K562 (cell line): ENCODE data around the gene TCAP. TPM values are rescaled to one million over a fixed set of nuclear protein-coding genes. Genes with fewer than 3 reads are reported as not detected.

ENCODE experiments used
- DNMT1 ChIP-seq: fragments of 450-650 bp; IDR thresholded peaks from 2 replicates; pipeline ENCODE4 v1.6.1; 2016; ENCODE audit warnings: antibody characterized with exemption, mild to moderate bottlenecking
- KLF1 ChIP-seq: fragments of 450-650 bp; IDR thresholded peaks from 2 replicates; pipeline ENCODE4 v1.6.1; 2016; ENCODE audit warnings: missing genetic modification characterization, missing compliant biosample characterization
- MEIS2 ChIP-seq: fragments of 450-650 bp; IDR thresholded peaks from 2 replicates; pipeline ENCODE4 v1.6.1; 2014; ENCODE audit warnings: mild to moderate bottlenecking; ENCODE audit not compliant: partially characterized antibody
- NCOA2 ChIP-seq, 2 experiments: fragments of 450-650 bp; IDR thresholded peaks; 2 replicates each; pipeline ENCODE4 v1.6.1; 2018; ENCODE audit warnings: mild to moderate bottlenecking in 2 of 2, moderate library complexity in 1 of 2; ENCODE audit not compliant: partially characterized antibody in 2 of 2
- SRSF3 ChIP-seq: fragments of 200-400 bp; formaldehyde crosslinking; IDR thresholded peaks from 2 replicates; pipeline ENCODE4 v1.6.1; 2016; ENCODE audit warnings: mild to moderate bottlenecking, low read length, moderate library complexity; ENCODE audit not compliant: insufficient read depth
- ZKSCAN8 ChIP-seq: fragments of 200-800 bp; sonication (Bioruptor generic); IDR thresholded peaks from 2 replicates; pipeline ENCODE4 v1.6.1; 2016; ENCODE audit warnings: missing genetic modification characterization, missing compliant biosample characterization
- ZNF436 ChIP-seq: fragments of 250-450, 450-650 bp; sonication (Bioruptor Pico); formaldehyde crosslinking; IDR thresholded peaks from 2 replicates; pipeline ENCODE4 v1.7.0; 2020; ENCODE audit warnings: mild to moderate bottlenecking
- polyA plus RNA-seq, 8 experiments: library from polyadenylated mRNA; depleted of rRNA in 4 of 8; stranded (reverse) in 5 of 8; unstranded in 3 of 8; fragments of >200 nt; fragmentation: Nextera tagmentation in 2 of 8; fragmentation: Illumina TruSeq in 1 of 8; extraction: Ambion mirVana in 2 of 8; extraction: Trizol in 1 of 8; gene quantifications; 2 replicates each; pipeline versions ENCODE4 v1.2.1 to v1.2.3, GENCODE V29; 2011 to 2014; ENCODE audit warnings: inconsistent platforms in 1 of 8, missing spikeins in 1 of 8
- total RNA-seq, 7 experiments: library from RNA; depleted of rRNA in 6 of 7; stranded (reverse); fragments of >200 nt in 6 of 7; fragmentation: Illumina TruSeq in 2 of 7; extraction: Trizol in 2 of 7; gene quantifications; 2 replicates each; pipeline versions ENCODE4 v1.2.1 to v1.2.3, GENCODE V29; 2011 to 2021; ENCODE audit warnings: low replicate concordance in 1 of 7
- TF ChIP-seq, protein P1 (sequence below): fragments of 150-350 bp; IDR thresholded peaks from 2 replicates; pipeline ENCODE4 v1.6.1; 2014; ENCODE audit warnings: low read depth, mild to moderate bottlenecking, low read length, borderline replicate concordance
- TF ChIP-seq, protein P2 (sequence below): sonication (generic); formaldehyde crosslinking; IDR thresholded peaks from 2 replicates; pipeline ENCODE4 v1.8.1; 2022; ENCODE audit warnings: missing genetic modification reagents
- TF ChIP-seq, protein P3 (sequence below): fragments of 450-650 bp; IDR thresholded peaks from 2 replicates; pipeline ENCODE4 v1.6.1; 2016; ENCODE audit warnings: missing biosample characterization, missing genetic modification characterization
- TF ChIP-seq, protein P4 (sequence below): fragments of 250-450 bp; sonication (Bioruptor Pico); IDR thresholded peaks from 2 replicates; pipeline ENCODE4 v1.4.0; 2020; ENCODE audit warnings: borderline replicate concordance

The TCAP gene
- total and polyA plus RNA-seq, 9 of the 15 experiments (the other 6 are each of a cell fraction or from before 2014, with no cell fraction given): 0.33 to 1.4 (median 0.82) TPM; not detected in 2

DNA sequence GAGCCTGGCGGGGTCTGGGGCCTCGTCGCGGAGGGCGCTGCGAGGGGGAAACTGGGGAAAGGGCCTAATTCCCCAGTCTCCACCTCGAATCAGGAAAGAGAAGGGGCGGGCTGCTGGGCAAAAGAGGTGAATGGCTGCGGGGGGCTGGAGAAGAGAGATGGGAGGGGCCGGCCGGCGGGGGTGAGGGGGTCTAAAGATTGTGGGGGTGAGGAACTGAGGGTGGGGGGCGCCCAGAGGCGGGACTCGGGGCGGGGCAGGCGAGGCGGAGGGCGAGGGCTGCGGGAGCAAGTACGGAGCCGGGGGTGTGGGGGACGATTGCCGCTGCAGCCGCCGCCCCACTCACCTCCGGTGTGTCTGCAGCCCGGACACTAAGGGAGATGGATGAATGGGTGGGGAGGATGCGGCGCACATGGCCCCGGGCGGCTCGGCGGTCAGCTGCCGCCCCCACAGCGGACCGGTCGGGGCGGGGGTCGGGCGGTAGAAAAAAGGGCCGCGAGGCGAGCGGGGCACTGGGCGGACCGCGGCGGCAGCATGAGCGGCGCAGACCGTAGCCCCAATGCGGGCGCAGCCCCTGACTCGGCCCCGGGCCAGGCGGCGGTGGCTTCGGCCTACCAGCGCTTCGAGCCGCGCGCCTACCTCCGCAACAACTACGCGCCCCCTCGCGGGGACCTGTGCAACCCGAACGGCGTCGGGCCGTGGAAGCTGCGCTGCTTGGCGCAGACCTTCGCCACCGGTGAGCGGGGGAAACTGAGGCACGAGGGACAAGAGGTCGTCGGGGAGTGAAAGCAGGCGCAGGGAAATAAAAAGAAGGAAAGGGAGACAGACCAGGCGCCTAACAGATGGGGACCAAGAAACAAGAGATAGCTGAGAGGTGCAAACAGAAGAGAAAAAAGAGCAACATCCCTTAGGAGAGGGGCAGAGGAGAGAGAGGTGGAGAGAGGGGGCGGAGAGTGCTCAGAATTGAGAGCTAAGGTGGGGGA is 3.1 kb downstream of the TCAP start, which contains the start of gene PNMT (continued):
- TF ChIP-seq KLF1 (tag): peak; percentile 69; the same call in 1 of the 2 replicates
- TF ChIP-seq, protein P1, sequence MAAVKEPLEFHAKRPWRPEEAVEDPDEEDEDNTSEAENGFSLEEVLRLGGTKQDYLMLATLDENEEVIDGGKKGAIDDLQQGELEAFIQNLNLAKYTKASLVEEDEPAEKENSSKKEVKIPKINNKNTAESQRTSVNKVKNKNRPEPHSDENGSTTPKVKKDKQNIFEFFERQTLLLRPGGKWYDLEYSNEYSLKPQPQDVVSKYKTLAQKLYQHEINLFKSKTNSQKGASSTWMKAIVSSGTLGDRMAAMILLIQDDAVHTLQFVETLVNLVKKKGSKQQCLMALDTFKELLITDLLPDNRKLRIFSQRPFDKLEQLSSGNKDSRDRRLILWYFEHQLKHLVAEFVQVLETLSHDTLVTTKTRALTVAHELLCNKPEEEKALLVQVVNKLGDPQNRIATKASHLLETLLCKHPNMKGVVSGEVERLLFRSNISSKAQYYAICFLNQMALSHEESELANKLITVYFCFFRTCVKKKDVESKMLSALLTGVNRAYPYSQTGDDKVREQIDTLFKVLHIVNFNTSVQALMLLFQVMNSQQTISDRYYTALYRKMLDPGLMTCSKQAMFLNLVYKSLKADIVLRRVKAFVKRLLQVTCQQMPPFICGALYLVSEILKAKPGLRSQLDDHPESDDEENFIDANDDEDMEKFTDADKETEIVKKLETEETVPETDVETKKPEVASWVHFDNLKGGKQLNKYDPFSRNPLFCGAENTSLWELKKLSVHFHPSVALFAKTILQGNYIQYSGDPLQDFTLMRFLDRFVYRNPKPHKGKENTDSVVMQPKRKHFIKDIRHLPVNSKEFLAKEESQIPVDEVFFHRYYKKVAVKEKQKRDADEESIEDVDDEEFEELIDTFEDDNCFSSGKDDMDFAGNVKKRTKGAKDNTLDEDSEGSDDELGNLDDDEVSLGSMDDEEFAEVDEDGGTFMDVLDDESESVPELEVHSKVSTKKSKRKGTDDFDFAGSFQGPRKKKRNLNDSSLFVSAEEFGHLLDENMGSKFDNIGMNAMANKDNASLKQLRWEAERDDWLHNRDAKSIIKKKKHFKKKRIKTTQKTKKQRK: no peak
- no peak for TF ChIP-seq DNMT1
- TF ChIP-seq NCOA2 (IDR thresholded peaks at IDR 0.05; ENCODE audit: partially characterized antibody in 2 of 2): no peak
- TF ChIP-seq, protein P2, sequence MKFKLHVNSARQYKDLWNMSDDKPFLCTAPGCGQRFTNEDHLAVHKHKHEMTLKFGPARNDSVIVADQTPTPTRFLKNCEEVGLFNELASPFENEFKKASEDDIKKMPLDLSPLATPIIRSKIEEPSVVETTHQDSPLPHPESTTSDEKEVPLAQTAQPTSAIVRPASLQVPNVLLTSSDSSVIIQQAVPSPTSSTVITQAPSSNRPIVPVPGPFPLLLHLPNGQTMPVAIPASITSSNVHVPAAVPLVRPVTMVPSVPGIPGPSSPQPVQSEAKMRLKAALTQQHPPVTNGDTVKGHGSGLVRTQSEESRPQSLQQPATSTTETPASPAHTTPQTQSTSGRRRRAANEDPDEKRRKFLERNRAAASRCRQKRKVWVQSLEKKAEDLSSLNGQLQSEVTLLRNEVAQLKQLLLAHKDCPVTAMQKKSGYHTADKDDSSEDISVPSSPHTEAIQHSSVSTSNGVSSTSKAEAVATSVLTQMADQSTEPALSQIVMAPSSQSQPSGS (CRISPR knock-in tag): no peak
- TF ChIP-seq, protein P3, sequence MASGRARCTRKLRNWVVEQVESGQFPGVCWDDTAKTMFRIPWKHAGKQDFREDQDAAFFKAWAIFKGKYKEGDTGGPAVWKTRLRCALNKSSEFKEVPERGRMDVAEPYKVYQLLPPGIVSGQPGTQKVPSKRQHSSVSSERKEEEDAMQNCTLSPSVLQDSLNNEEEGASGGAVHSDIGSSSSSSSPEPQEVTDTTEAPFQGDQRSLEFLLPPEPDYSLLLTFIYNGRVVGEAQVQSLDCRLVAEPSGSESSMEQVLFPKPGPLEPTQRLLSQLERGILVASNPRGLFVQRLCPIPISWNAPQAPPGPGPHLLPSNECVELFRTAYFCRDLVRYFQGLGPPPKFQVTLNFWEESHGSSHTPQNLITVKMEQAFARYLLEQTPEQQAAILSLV: no peak
- 0 out of 2 replicates have a peak, but pooled peaks have one; percentile 61 for TF ChIP-seq ZKSCAN8 (CRISPR knock-in tag)
- no peak for TF ChIP-seq SRSF3
- TF ChIP-seq ZNF436 (CRISPR knock-in tag): no peak
- TF ChIP-seq MEIS2: peak; percentile 37
- TF ChIP-seq, protein P4, sequence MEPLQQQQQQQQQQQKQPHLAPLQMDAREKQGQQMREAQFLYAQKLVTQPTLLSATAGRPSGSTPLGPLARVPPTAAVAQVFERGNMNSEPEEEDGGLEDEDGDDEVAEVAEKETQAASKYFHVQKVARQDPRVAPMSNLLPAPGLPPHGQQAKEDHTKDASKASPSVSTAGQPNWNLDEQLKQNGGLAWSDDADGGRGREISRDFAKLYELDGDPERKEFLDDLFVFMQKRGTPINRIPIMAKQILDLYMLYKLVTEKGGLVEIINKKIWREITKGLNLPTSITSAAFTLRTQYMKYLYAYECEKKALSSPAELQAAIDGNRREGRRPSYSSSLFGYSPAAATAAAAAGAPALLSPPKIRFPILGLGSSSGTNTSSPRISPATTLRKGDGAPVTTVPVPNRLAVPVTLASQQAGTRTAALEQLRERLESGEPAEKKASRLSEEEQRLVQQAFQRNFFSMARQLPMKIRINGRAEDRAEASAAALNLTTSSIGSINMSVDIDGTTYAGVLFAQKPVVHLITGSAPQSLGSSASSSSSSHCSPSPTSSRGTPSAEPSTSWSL (CRISPR knock-in tag): no peak
